Smooth muscle cell (in vitro differentiated cells): ENCODE results near the gene IGDCC3. TPM values are rescaled to one million over a fixed set of nuclear protein-coding genes. Genes with fewer than 3 reads are reported as not detected.

Experiments used
- DNase-seq: peaks from one replicate; lab custom pipeline; 2025; ENCODE audit not compliant: unreplicated experiment; lab: John Stamatoyannopoulos, UW
- H2AFZ ChIP-seq: fragments of 200-600 bp; sonication (generic); 2 replicates; pipeline ENCODE4 v1.6.0; 2016; ENCODE audit warnings: antibody characterized with exemption, low read depth, mild to moderate bottlenecking
- H3F3A ChIP-seq: fragments of 200-600 bp; sonication (generic); 2 replicates; pipeline ENCODE4 v1.6.0; 2017; ENCODE audit warnings: antibody characterized with exemption, low read depth
- H3K27ac ChIP-seq: fragments of 200-600 bp; sonication (generic); 2 replicates; pipeline ENCODE4 v1.5.1; 2016; ENCODE audit warnings: low read depth, mild to moderate bottlenecking
- H3K27me3 ChIP-seq: fragments of 200-600 bp; sonication (generic); 2 replicates; pipeline ENCODE4 v1.6.1; 2016; ENCODE audit warnings: low read depth, mild to moderate bottlenecking
- H3K36me3 ChIP-seq: fragments of 200-600 bp; sonication (generic); 2 replicates; pipeline ENCODE4 v1.5.1; 2016; ENCODE audit warnings: low read depth
- H3K4me1 ChIP-seq: fragments of 200-600 bp; sonication (generic); 2 replicates; pipeline ENCODE4 v1.5.1; 2016; ENCODE audit warnings: low read depth
- H3K4me2 ChIP-seq: fragments of 200-600 bp; sonication (generic); 2 replicates; pipeline ENCODE4 v1.6.0; 2016; ENCODE audit warnings: mild to moderate bottlenecking
- H3K4me3 ChIP-seq: fragments of 200-600 bp; sonication (generic); 2 replicates; pipeline ENCODE4 v1.5.1; 2016; ENCODE audit warnings: mild to moderate bottlenecking
- H3K79me2 ChIP-seq: fragments of 200-600 bp; sonication (generic); 2 replicates; pipeline ENCODE4 v1.6.0; 2016; ENCODE audit warnings: low read depth, mild to moderate bottlenecking
- H3K9ac ChIP-seq: fragments of 200-600 bp; sonication (generic); 2 replicates; pipeline ENCODE4 v1.6.0; 2016; ENCODE audit warnings: low read depth
- H3K9me3 ChIP-seq: fragments of 200-600 bp; sonication (generic); replicated peaks from 2 replicates; pipeline ENCODE4 v1.5.1; 2016; ENCODE audit warnings: low read depth
- H4K20me1 ChIP-seq: fragments of 200-600 bp; sonication (generic); 2 replicates; pipeline ENCODE4 v1.6.0; 2016; ENCODE audit warnings: low read depth
- WGBS: methylation state at CpG from one replicate; pipeline ENCODE4 v1.1.7; 2016; ENCODE audit warnings: low lambda C conversion rate; 5-methylcytosine and 5-hydroxymethylcytosine counted together
- polyA plus RNA-seq: library from polyadenylated mRNA; unstranded; fragments of >200 nt; fragmentation: Nextera tagmentation; extraction: Ambion mirVana; gene quantifications from 2 replicates; pipeline ENCODE4 v1.2.1, GENCODE V29; 2016
- total RNA-seq: library from RNA; depleted of rRNA; stranded (reverse); fragments of >200 nt; gene quantifications from 2 replicates; pipeline ENCODE4 v1.2.3, GENCODE V29; 2014
- TF ChIP-seq, protein P1 (sequence below): fragments of 200-600 bp; sonication (generic); IDR thresholded peaks from 2 replicates; pipeline ENCODE4 v1.5.1; 2017; ENCODE audit warnings: borderline replicate concordance, mild to moderate bottlenecking, antibody characterized with exemption; ENCODE audit not compliant: insufficient read depth, poor library complexity, severe bottlenecking

IGDCC3 gene
- total and polyA plus RNA-seq, 2 experiments from 2014 or later, result 3.2 to 5.9 TPM

DNA sequence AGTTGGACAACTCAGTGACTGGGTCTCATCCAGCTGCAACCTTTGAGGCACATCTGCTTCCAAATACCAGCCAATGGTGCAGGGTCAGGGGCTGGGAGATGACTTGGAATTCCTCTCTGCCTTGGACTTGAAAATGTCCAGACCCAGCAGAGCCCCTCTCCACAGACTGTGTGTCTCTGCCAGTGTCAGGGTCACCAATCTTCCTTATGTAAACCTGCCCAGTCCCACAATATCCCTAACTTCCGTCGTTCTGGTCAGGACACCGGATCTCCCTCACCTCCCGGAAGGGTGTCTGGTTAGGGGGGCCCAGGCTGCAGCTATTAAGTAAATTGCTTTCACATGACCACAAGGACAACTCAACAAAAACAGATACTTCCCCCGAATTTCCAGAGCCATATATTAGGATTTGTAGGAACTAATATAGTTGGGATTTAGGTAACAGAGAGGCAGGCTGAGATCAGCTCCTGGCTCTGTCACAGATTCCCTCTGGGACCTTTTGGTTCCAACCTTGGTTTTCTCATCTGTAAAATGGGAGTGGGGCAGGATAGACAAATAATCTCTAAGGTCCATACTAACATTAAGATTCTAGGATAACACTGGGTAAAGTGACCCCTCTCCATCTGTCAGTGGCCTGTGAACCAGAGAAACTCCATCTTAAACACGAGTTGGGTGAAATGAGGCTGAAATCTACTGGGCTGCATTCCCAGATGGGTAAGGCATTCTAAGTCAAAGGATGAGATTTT is 30.8 kb downstream of the IGDCC3 start:
- TF ChIP-seq, protein P1, sequence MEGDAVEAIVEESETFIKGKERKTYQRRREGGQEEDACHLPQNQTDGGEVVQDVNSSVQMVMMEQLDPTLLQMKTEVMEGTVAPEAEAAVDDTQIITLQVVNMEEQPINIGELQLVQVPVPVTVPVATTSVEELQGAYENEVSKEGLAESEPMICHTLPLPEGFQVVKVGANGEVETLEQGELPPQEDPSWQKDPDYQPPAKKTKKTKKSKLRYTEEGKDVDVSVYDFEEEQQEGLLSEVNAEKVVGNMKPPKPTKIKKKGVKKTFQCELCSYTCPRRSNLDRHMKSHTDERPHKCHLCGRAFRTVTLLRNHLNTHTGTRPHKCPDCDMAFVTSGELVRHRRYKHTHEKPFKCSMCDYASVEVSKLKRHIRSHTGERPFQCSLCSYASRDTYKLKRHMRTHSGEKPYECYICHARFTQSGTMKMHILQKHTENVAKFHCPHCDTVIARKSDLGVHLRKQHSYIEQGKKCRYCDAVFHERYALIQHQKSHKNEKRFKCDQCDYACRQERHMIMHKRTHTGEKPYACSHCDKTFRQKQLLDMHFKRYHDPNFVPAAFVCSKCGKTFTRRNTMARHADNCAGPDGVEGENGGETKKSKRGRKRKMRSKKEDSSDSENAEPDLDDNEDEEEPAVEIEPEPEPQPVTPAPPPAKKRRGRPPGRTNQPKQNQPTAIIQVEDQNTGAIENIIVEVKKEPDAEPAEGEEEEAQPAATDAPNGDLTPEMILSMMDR, result no peak
- Histone ChIP-seq H4K20me1 (no peaks in the 10 kb centered on the region), H3K4me2 (peak overlapping the region; percentile 18), H3K27me3 (no peaks in the 10 kb centered on the region), H3F3A (peaks cover 18% of the 10 kb centered on the region), H3K27ac (no peak overlapping the region), H3K79me2 (no peaks in the 10 kb centered on the region), H3K9me3 (no peaks in the 10 kb centered on the region), H2AFZ (no peak overlapping the region), H3K36me3 (no peaks in the 10 kb centered on the region), H3K4me1 (peaks cover 8% of the 10 kb centered on the region), H3K9ac (no peak overlapping the region), H3K4me3 (no peak overlapping the region)
- DNase-seq, result no peak
- WGBS, result 20% methylated on average over 6 of the region's 6 CpGs

DNA sequence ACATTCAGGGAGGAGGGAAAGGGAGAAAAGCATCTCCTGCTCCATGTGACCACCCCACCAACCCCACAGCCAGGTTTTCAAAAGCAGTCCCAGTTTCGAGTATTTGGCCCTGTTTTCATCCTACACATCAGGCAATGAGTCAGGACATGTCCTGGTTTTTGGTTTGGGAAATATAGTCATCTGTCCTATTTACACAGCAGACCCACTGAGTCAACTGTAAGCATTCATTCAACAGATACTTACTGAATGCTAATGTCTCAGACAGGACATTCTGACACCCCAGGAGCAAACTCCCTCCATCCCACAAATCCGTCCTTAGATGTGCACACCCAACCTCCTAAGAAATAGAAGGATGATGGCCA is 32.9 kb downstream of the IGDCC3 start:
- Histone ChIP-seq H3K4me1 (peaks cover 12% of the 10 kb centered on the region), H3K9me3 (no peaks in the 10 kb centered on the region), H3K27me3 (no peaks in the 10 kb centered on the region), H3K36me3 (no peaks in the 10 kb centered on the region), H3K79me2 (peaks cover 9% of the 10 kb centered on the region), H3K27ac (peak overlapping the region; percentile 58), H4K20me1 (no peaks in the 10 kb centered on the region), H3K4me2 (peak overlapping the region; percentile 35), H2AFZ (no peak overlapping the region), H3K4me3 (no peak overlapping the region), H3F3A (peaks cover 18% of the 10 kb centered on the region), H3K9ac (no peak overlapping the region)
- TF ChIP-seq, protein P1, result no peak
- no peak for DNase-seq
- WGBS, result 15% methylated on average over 2 of the region's 2 CpGs

DNA sequence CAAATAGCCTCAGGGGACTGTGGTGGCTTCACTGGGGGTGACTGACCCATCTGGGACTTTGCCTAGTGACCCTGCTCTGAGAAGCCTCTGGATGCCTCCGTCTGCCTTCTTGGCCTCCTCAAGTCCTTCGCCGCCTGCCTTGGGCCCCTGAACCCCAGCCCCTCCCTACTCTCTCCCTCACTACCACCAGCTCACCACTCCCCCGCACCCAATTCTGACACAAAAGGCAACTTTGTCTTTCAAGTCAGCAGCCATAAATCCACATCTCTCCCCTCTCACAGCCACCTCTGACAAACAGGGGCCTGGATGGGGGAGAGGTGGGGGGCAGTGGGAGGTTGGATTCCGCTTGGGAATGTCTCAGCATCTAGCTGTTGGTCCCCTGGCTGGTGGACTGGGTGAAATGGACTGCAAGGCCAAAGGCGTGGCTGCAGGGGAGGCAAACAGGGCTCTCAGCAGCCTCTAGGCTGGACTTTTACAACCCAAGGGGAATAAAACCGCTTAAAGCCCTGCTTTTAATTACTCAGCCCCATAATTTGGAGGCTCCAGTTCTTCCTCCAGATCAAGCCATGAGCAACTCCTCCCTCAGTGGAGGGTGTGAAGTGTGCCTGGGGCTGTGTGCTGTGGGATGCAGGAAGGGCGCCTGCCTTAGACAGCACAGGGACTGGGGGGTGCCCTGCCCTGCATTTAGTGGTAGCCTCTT is 33.4 kb downstream of the IGDCC3 start:
- Histone ChIP-seq H3K4me2 (peak overlapping the region; percentile 35), H3K79me2 (peaks cover 9% of the 10 kb centered on the region), H2AFZ (no peak overlapping the region), H3K9me3 (no peaks in the 10 kb centered on the region), H3K36me3 (no peaks in the 10 kb centered on the region), H3K4me1 (peaks cover 13% of the 10 kb centered on the region), H4K20me1 (no peaks in the 10 kb centered on the region), H3K27ac (peak overlapping the region; percentile 58), H3K27me3 (no peaks in the 10 kb centered on the region), H3K4me3 (no peak overlapping the region), H3F3A (peaks cover 18% of the 10 kb centered on the region), H3K9ac (no peak overlapping the region)
- TF ChIP-seq, protein P1, result no peak
- WGBS, result 73% methylated on average over 7 of the region's 8 CpGs
- DNase-seq, result no peak
